ENCODE results near the gene ACAT1.

DNA sequence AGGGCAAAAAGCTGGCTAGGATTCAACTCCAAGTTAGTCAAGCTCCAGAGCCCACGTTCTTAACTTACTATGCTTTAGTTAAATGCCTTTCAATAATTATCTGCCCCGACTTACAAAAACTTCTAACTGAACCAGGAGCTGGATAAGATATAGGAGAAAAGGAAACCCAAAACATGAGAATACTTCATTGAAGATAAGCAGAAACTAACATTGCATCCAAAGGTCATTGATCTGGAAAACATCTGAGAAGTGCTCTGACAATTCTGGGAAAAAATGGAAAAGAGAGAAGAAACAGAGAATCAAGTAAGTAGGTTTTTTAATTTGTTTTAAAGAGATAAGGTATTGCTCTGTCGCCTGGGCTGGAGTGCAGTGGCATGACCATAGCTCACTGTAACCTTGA is 27.2 kb downstream of the ACAT1 start:
- TF ChIP-seq, protein P1, sequence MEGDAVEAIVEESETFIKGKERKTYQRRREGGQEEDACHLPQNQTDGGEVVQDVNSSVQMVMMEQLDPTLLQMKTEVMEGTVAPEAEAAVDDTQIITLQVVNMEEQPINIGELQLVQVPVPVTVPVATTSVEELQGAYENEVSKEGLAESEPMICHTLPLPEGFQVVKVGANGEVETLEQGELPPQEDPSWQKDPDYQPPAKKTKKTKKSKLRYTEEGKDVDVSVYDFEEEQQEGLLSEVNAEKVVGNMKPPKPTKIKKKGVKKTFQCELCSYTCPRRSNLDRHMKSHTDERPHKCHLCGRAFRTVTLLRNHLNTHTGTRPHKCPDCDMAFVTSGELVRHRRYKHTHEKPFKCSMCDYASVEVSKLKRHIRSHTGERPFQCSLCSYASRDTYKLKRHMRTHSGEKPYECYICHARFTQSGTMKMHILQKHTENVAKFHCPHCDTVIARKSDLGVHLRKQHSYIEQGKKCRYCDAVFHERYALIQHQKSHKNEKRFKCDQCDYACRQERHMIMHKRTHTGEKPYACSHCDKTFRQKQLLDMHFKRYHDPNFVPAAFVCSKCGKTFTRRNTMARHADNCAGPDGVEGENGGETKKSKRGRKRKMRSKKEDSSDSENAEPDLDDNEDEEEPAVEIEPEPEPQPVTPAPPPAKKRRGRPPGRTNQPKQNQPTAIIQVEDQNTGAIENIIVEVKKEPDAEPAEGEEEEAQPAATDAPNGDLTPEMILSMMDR (IDR thresholded peaks at IDR 0.05): no peak
- no peak for TF ChIP-seq EP300 (IDR thresholded peaks at IDR 0.05)
- no peak for TF ChIP-seq POLR2A (IDR thresholded peaks at IDR 0.05)

Measured in upper lobe of left lung (tissue), 4 donors.